Activated naive CD8-positive, alpha-beta T cell treated with anti-CD3 and anti-CD28 coated beads, Interleukin-2, amount 50 U/mL, for 24 hours (primary cell): ENCODE measurements around the gene SARNP.

Experiments
- ATAC-seq: fragments of 150-1000 bp; cut with Tn5 transposase; one replicate; pipeline ENCODE4 v1.10.0; 2021
- DNase-seq: peaks from one replicate; pipeline ENCODE4 v3.0.0; 2021
- H3K27ac Mint-ChIP-seq: one replicate; pipeline ENCODE4 v1.8.0; 2021; ENCODE audit warnings: mild to moderate bottlenecking, mixed read lengths
- H3K27me3 Mint-ChIP-seq: one replicate; pipeline ENCODE4 v1.8.0; 2021; ENCODE audit warnings: mixed read lengths
- H3K36me3 Mint-ChIP-seq: one replicate; pipeline ENCODE4 v1.8.0; 2021; ENCODE audit warnings: low read depth, mixed read lengths
- H3K4me1 Mint-ChIP-seq: one replicate; pipeline ENCODE4 v1.8.0; 2021; ENCODE audit warnings: mixed read lengths
- H3K4me3 Mint-ChIP-seq: one replicate; pipeline ENCODE4 v1.8.0; 2021; ENCODE audit warnings: mild to moderate bottlenecking, moderate library complexity, mixed read lengths
- H3K9me3 Mint-ChIP-seq: one replicate; pipeline ENCODE4 v1.8.0; 2021; ENCODE audit warnings: mixed read lengths

The SARNP gene

GRCh38 chr12:55827806-55828205 is 10.3 kb upstream of the SARNP start:
- ATAC-seq (no peak), DNase-seq (no peak)
- H3K27ac Mint-ChIP-seq, result peak overlapping the region; percentile 95
- peaks cover 52% of the 10 kb centered on the region for H3K4me1 Mint-ChIP-seq
- no peaks in the 10 kb centered on the region for H3K27me3 Mint-ChIP-seq
- peaks cover 25% of the 10 kb centered on the region for H3K36me3 Mint-ChIP-seq
- no peaks in the 10 kb centered on the region for H3K9me3 Mint-ChIP-seq
- peak overlapping the region; percentile 99 for H3K4me3 Mint-ChIP-seq

GRCh38 chr12:55824726-55825125 is 7.2 kb upstream of the SARNP start:
- H3K4me3 Mint-ChIP-seq, result peak overlapping the region; percentile 66
- no peaks in the 10 kb centered on the region for H3K27me3 Mint-ChIP-seq
- H3K4me1 Mint-ChIP-seq, result peaks cover 41% of the 10 kb centered on the region
- DNase-seq (no peak), ATAC-seq (no peak)
- no peaks in the 10 kb centered on the region for H3K9me3 Mint-ChIP-seq
- peak overlapping the region; percentile 81 for H3K27ac Mint-ChIP-seq
- H3K36me3 Mint-ChIP-seq, result peaks cover 36% of the 10 kb centered on the region

GRCh38 chr12:55823419-55823818 is 5.9 kb upstream of the SARNP start:
- Mint-ChIP-seq H3K9me3 (no peaks in the 10 kb centered on the region), H3K4me3 (no peak overlapping the region), H3K4me1 (peaks cover 48% of the 10 kb centered on the region), H3K27me3 (no peaks in the 10 kb centered on the region), H3K27ac (peak overlapping the region; percentile 15), H3K36me3 (peaks cover 44% of the 10 kb centered on the region)
- DNase-seq (no peak), ATAC-seq (no peak)

GRCh38 chr12:55822228-55822627 is 4.7 kb upstream of the SARNP start:
- DNase-seq (no peak), ATAC-seq (no peak)
- peaks cover 39% of the 10 kb centered on the region for H3K4me1 Mint-ChIP-seq
- peak overlapping the region; percentile 8 for H3K27ac Mint-ChIP-seq
- H3K27me3 Mint-ChIP-seq, result no peaks in the 10 kb centered on the region
- H3K4me3 Mint-ChIP-seq, result no peak overlapping the region
- H3K9me3 Mint-ChIP-seq, result no peaks in the 10 kb centered on the region
- H3K36me3 Mint-ChIP-seq, result peaks cover 34% of the 10 kb centered on the region

- no peak for ATAC-seq
- Mint-ChIP-seq H3K36me3 (peaks cover 33% of the 10 kb centered on the region), H3K9me3 (no peaks in the 10 kb centered on the region), H3K27me3 (no peaks in the 10 kb centered on the region), H3K4me3 (no peak overlapping the region), H3K27ac (peak overlapping the region; percentile 21), H3K4me1 (peaks cover 34% of the 10 kb centered on the region)
- DNase-seq, result no peak
These were observed 3.2 kb upstream of the SARNP start for GRCh38 chr12:55820679-55821078.

- Mint-ChIP-seq H3K4me1 (peaks cover 37% of the 10 kb centered on the region), H3K9me3 (no peaks in the 10 kb centered on the region), H3K27me3 (no peaks in the 10 kb centered on the region), H3K36me3 (peaks cover 39% of the 10 kb centered on the region), H3K27ac (peak overlapping the region; percentile 50), H3K4me3 (no peak overlapping the region)
- no peak for ATAC-seq
- DNase-seq, result no peak
These were observed 1.4 kb upstream of the SARNP start for GRCh38 chr12:55818886-55819285.

GRCh38 chr12:55818140-55818728 is 710 bp upstream of the SARNP start:
- Mint-ChIP-seq H3K36me3 (peaks cover 39% of the 10 kb centered on the region), H3K9me3 (no peaks in the 10 kb centered on the region), H3K27me3 (no peaks in the 10 kb centered on the region), H3K27ac (no peak overlapping the region), H3K4me3 (no peak overlapping the region), H3K4me1 (peaks cover 38% of the 10 kb centered on the region)
- ATAC-seq (peak; percentile 45), DNase-seq (no peak)

- Mint-ChIP-seq H3K4me1 (peaks cover 50% of the 10 kb centered on the region), H3K27me3 (no peaks in the 10 kb centered on the region), H3K9me3 (no peaks in the 10 kb centered on the region), H3K36me3 (peaks cover 41% of the 10 kb centered on the region), H3K27ac (no peak overlapping the region), H3K4me3 (no peak overlapping the region)
- DNase-seq, result no peak
- no peak for ATAC-seq
These were observed 611 bp downstream of the SARNP start for GRCh38 chr12:55816881-55817344.

GRCh38 chr12:55815473-55815872 is 2.1 kb downstream of the SARNP start:
- DNase-seq, result no peak
- peaks cover 56% of the 10 kb centered on the region for H3K4me1 Mint-ChIP-seq
- H3K4me3 Mint-ChIP-seq, result no peak overlapping the region
- peaks cover 38% of the 10 kb centered on the region for H3K36me3 Mint-ChIP-seq
- no peak for ATAC-seq
- no peak overlapping the region for H3K27ac Mint-ChIP-seq
- no peaks in the 10 kb centered on the region for H3K9me3 Mint-ChIP-seq
- H3K27me3 Mint-ChIP-seq, result no peaks in the 10 kb centered on the region

- Mint-ChIP-seq H3K27ac (peak overlapping the region; percentile 21), H3K4me3 (no peak overlapping the region), H3K9me3 (no peaks in the 10 kb centered on the region), H3K4me1 (peaks cover 53% of the 10 kb centered on the region), H3K36me3 (peaks cover 38% of the 10 kb centered on the region), H3K27me3 (no peaks in the 10 kb centered on the region)
- ATAC-seq (no peak), DNase-seq (no peak)
These were observed 3.3 kb downstream of the SARNP start for GRCh38 chr12:55814257-55814656.

GRCh38 chr12:55812088-55812487 is 5.4 kb downstream of the SARNP start:
- Mint-ChIP-seq H3K4me3 (no peak overlapping the region), H3K36me3 (peaks cover 38% of the 10 kb centered on the region), H3K4me1 (peaks cover 43% of the 10 kb centered on the region), H3K27me3 (no peaks in the 10 kb centered on the region), H3K27ac (peak overlapping the region; percentile 17), H3K9me3 (no peaks in the 10 kb centered on the region)
- ATAC-seq, result no peak
- DNase-seq, result no peak

GRCh38 chr12:55809274-55809673 is 8.2 kb downstream of the SARNP start:
- DNase-seq (no peak), ATAC-seq (no peak)
- peaks cover 28% of the 10 kb centered on the region for H3K4me1 Mint-ChIP-seq
- no peak overlapping the region for H3K27ac Mint-ChIP-seq
- no peak overlapping the region for H3K4me3 Mint-ChIP-seq
- no peaks in the 10 kb centered on the region for H3K27me3 Mint-ChIP-seq
- H3K36me3 Mint-ChIP-seq, result peaks cover 30% of the 10 kb centered on the region
- no peaks in the 10 kb centered on the region for H3K9me3 Mint-ChIP-seq

GRCh38 chr12:55806982-55807381 is 10.5 kb downstream of the SARNP start:
- peaks cover 29% of the 10 kb centered on the region for H3K36me3 Mint-ChIP-seq
- DNase-seq (no peak), ATAC-seq (no peak)
- no peaks in the 10 kb centered on the region for H3K9me3 Mint-ChIP-seq
- H3K27ac Mint-ChIP-seq, result no peak overlapping the region
- no peak overlapping the region for H3K4me3 Mint-ChIP-seq
- H3K27me3 Mint-ChIP-seq, result no peaks in the 10 kb centered on the region
- H3K4me1 Mint-ChIP-seq, result peaks cover 15% of the 10 kb centered on the region

- DNase-seq (no peak), ATAC-seq (no peak)
- H3K4me3 Mint-ChIP-seq, result no peak overlapping the region
- H3K9me3 Mint-ChIP-seq, result no peaks in the 10 kb centered on the region
- no peak overlapping the region for H3K27ac Mint-ChIP-seq
- H3K27me3 Mint-ChIP-seq, result no peaks in the 10 kb centered on the region
- peaks cover 56% of the 10 kb centered on the region for H3K36me3 Mint-ChIP-seq
- peaks cover 11% of the 10 kb centered on the region for H3K4me1 Mint-ChIP-seq
These were observed 20.0 kb downstream of the SARNP start for GRCh38 chr12:55797550-55797949.

- no peak for DNase-seq
- no peaks in the 10 kb centered on the region for H3K27me3 Mint-ChIP-seq
- no peak overlapping the region for H3K4me3 Mint-ChIP-seq
- H3K27ac Mint-ChIP-seq, result no peak overlapping the region
- peaks cover 56% of the 10 kb centered on the region for H3K36me3 Mint-ChIP-seq
- peaks cover 11% of the 10 kb centered on the region for H3K4me1 Mint-ChIP-seq
- no peaks in the 10 kb centered on the region for H3K9me3 Mint-ChIP-seq
- no peak for ATAC-seq
These were observed 20.5 kb downstream of the SARNP start for GRCh38 chr12:55797068-55797467.

GRCh38 chr12:55795950-55796349 is 21.6 kb downstream of the SARNP start:
- no peaks in the 10 kb centered on the region for H3K27me3 Mint-ChIP-seq
- H3K36me3 Mint-ChIP-seq, result peaks cover 49% of the 10 kb centered on the region
- no peak overlapping the region for H3K4me3 Mint-ChIP-seq
- H3K9me3 Mint-ChIP-seq, result no peaks in the 10 kb centered on the region
- peaks cover 10% of the 10 kb centered on the region for H3K4me1 Mint-ChIP-seq
- DNase-seq (no peak), ATAC-seq (no peak)
- no peak overlapping the region for H3K27ac Mint-ChIP-seq
